DND-41 (cell line): ENCODE data around the gene NTN1.

ENCODE experiments used
- ATAC-seq: fragments of 200-7000 bp; cut with Tn5 transposase; 3 replicates; pipeline ENCODE4 v1.9.1; 2021; ENCODE audit warnings: low read depth; ENCODE audit not compliant: insufficient read depth
- DNase-seq: peaks from one replicate; pipeline ENCODE4 v3.0.0-alpha.2; 2020
- H2AFZ ChIP-seq: 2 replicates; pipeline ENCODE4 v1.6.0; 2012; ENCODE audit warnings: low read depth, low read length
- H3K27ac ChIP-seq: 2 replicates; pipeline ENCODE4 v1.5.1; 2012; ENCODE audit warnings: low read length, inconsistent platforms
- H3K27me3 ChIP-seq: fragments of 200-600 bp; sonication (generic); 2 replicates; pipeline ENCODE4 v1.6.0; 2012; ENCODE audit warnings: low read length, mild to moderate bottlenecking, inconsistent platforms; ENCODE audit not compliant: insufficient read depth, poor library complexity
- H3K36me3 ChIP-seq: 2 replicates; pipeline ENCODE4 v1.5.1; 2012; ENCODE audit warnings: low read length, inconsistent platforms; ENCODE audit not compliant: insufficient read depth
- H3K4me1 ChIP-seq: 2 replicates; pipeline ENCODE4 v1.5.1; 2012; ENCODE audit warnings: mild to moderate bottlenecking, low read length; ENCODE audit not compliant: insufficient read depth
- H3K4me2 ChIP-seq: 2 replicates; pipeline ENCODE4 v1.6.0; 2012; ENCODE audit warnings: mild to moderate bottlenecking, moderate library complexity, low read length, inconsistent platforms; ENCODE audit not compliant: insufficient read depth
- H3K4me3 ChIP-seq, 2 experiments: fragments of 200-600 bp in 1 of 2; shearing (Covaris generic) in 1 of 2; 2 replicates each; pipeline ENCODE4 v1.5.1; 2012 to 2016; ENCODE audit warnings: inconsistent platforms in 2 of 2, low read length in 2 of 2, mild to moderate bottlenecking in 2 of 2, low read depth in 1 of 2, moderate library complexity in 1 of 2
- H3K79me2 ChIP-seq: 2 replicates; pipeline ENCODE4 v1.6.0; 2012; ENCODE audit warnings: low read length, inconsistent platforms; ENCODE audit not compliant: insufficient read depth
- H3K9ac ChIP-seq: 2 replicates; pipeline ENCODE4 v1.6.0; 2012; ENCODE audit warnings: low read depth, mild to moderate bottlenecking, inconsistent platforms, low read length, moderate library complexity
- H3K9me3 ChIP-seq: 2 replicates; pipeline ENCODE4 v1.5.1; 2012; ENCODE audit warnings: low read length, moderate library complexity, mild to moderate bottlenecking, inconsistent platforms; ENCODE audit not compliant: insufficient read depth, severe bottlenecking
- H4K20me1 ChIP-seq: 2 replicates; pipeline ENCODE4 v1.6.0; 2012; ENCODE audit warnings: low read length; ENCODE audit not compliant: insufficient read depth
- EZH2 ChIP-seq: IDR thresholded peaks from 3 replicates; pipeline ENCODE4 v1.6.1; 2012; ENCODE audit warnings: borderline replicate concordance, low read depth, mild to moderate bottlenecking, moderate library complexity, low read length, inconsistent platforms; ENCODE audit not compliant: severe bottlenecking
- TF ChIP-seq, protein P1 (sequence below): IDR thresholded peaks from 2 replicates; pipeline ENCODE4 v1.5.1; 2012; ENCODE audit warnings: borderline replicate concordance, low read length, moderate library complexity, mild to moderate bottlenecking; ENCODE audit not compliant: poor library complexity, severe bottlenecking; ENCODE audit errors: extremely low read depth

NTN1 gene

GRCh38 chr17:9144502-9145249 lies 123.4 kb downstream of the NTN1 start:
- Histone ChIP-seq H3K27ac (no peak overlapping the region), H2AFZ (no peak overlapping the region), H3K36me3 (no peaks in the 10 kb centered on the region), H3K27me3 (no peaks in the 10 kb centered on the region), H3K4me2 (no peak overlapping the region), H3K4me3 (no peak overlapping the region), H3K9me3 (no peaks in the 10 kb centered on the region), H3K4me1 (no peaks in the 10 kb centered on the region), H3K9ac (no peak overlapping the region), H4K20me1 (0 out of 2 replicates have a peak, but pooled peaks cover 4% of the 10 kb centered on the region), H3K79me2 (no peaks in the 10 kb centered on the region)
- TF ChIP-seq, protein P1, sequence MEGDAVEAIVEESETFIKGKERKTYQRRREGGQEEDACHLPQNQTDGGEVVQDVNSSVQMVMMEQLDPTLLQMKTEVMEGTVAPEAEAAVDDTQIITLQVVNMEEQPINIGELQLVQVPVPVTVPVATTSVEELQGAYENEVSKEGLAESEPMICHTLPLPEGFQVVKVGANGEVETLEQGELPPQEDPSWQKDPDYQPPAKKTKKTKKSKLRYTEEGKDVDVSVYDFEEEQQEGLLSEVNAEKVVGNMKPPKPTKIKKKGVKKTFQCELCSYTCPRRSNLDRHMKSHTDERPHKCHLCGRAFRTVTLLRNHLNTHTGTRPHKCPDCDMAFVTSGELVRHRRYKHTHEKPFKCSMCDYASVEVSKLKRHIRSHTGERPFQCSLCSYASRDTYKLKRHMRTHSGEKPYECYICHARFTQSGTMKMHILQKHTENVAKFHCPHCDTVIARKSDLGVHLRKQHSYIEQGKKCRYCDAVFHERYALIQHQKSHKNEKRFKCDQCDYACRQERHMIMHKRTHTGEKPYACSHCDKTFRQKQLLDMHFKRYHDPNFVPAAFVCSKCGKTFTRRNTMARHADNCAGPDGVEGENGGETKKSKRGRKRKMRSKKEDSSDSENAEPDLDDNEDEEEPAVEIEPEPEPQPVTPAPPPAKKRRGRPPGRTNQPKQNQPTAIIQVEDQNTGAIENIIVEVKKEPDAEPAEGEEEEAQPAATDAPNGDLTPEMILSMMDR = no peak
- TF ChIP-seq EZH2 = no peak
- DNase-seq (no peak), ATAC-seq (no peak)

DNA sequence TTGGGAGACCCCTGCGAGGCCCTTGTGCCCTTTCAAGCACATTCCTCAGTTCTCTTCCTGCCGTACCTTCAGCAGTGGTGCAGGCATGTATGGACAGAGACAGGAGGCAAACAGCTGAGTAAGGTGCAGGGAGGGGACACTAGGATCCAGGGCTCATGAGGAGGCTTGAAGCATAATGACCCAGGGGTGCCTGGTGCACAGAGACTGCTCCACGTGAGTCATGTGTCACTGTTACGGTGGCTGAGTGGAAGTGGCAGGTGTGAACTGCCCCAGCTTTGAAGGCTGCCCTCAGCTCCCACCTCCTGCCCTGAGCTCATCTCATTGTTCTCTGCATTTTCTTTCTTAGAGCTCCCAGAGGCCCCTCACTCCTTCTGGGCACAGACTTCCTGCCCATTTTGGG lies 124.8 kb downstream of the NTN1 start:
- ATAC-seq (no peak; the same call in 2 of the 3 replicates), DNase-seq (no peak)
- H3K4me3 ChIP-seq = no peak overlapping the region
- H2AFZ ChIP-seq = no peak overlapping the region
- H3K4me1 ChIP-seq = no peaks in the 10 kb centered on the region
- H3K27me3 ChIP-seq = no peaks in the 10 kb centered on the region
- no peak for TF ChIP-seq EZH2
- TF ChIP-seq, protein P1 = no peak
- H3K9ac ChIP-seq = no peak overlapping the region
- H3K36me3 ChIP-seq = no peaks in the 10 kb centered on the region
- no peak overlapping the region for H3K4me2 ChIP-seq
- H4K20me1 ChIP-seq = peaks cover 4% of the 10 kb centered on the region; the same call in 1 of the 2 replicates
- no peaks in the 10 kb centered on the region for H3K9me3 ChIP-seq
- no peak overlapping the region for H3K27ac ChIP-seq
- H3K79me2 ChIP-seq = no peaks in the 10 kb centered on the region

DNA sequence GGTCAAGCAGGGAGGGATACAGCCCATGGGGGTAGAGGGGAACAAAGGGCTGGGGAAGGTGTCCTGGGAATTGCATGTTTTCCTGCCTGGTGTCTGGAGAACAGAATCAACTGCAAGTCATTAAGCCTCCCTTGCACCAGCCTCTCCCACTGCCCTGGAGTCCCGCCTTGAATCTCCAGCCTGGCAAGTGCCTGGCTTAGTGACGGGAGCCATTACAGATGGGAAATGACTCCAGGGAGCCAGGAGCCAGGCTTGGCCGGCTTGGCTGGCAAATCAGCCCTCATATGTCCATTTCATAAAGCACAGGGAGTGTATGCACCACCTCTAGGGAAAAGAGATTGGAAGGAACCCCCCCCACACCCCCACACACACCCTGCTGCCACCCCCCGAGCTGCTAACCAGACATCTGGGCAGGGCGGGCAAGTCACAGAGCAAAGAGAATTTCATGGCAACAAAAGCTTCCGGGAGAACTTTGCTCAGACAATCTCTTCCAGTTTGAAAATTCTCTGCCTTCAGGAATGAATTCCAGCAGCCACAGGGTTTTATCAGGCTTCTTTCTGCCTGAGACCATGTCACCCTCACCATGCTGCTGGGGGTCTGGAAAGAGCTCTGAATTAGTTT lies 127.7 kb downstream of the NTN1 start:
- no peaks in the 10 kb centered on the region for H3K36me3 ChIP-seq
- no peak overlapping the region for H3K4me2 ChIP-seq
- H2AFZ ChIP-seq = no peak overlapping the region
- no peak for ATAC-seq
- H3K27me3 ChIP-seq = no peaks in the 10 kb centered on the region
- no peaks in the 10 kb centered on the region for H3K79me2 ChIP-seq
- TF ChIP-seq, protein P1 = no peak
- no peak overlapping the region for H3K9ac ChIP-seq
- peaks cover 4% of the 10 kb centered on the region; the same call in 1 of the 2 replicates for H4K20me1 ChIP-seq
- H3K4me1 ChIP-seq = no peaks in the 10 kb centered on the region
- DNase-seq = no peak
- H3K4me3 ChIP-seq = no peak overlapping the region
- H3K27ac ChIP-seq = no peak overlapping the region
- H3K9me3 ChIP-seq = no peaks in the 10 kb centered on the region
